Naive B cell (primary cell): ENCODE measurements around the gene ERN1. TPM values are rescaled to one million over a fixed set of nuclear protein-coding genes. Genes with fewer than 3 reads are reported as not detected.

Experiments
- ATAC-seq, 2 donors: fragments of 150-1000 bp; cut with Tn5 transposase; 2 replicates each; pipeline ENCODE4 v1.10.0; 2021; ENCODE audit warnings: low read depth in 2 of 2, mild to moderate bottlenecking in 2 of 2, moderate library complexity in 2 of 2
- DNase-seq: peaks from one replicate; pipeline ENCODE4 v3.0.0; 2022
- H3K27ac Mint-ChIP-seq, 6 donors: one replicate each; pipeline ENCODE4 v1.8.0; 2020 to 2022; ENCODE audit warnings: mild to moderate bottlenecking in 6 of 6, mixed read lengths in 6 of 6, moderate library complexity in 5 of 6, inconsistent platforms in 2 of 6
- H3K27me3 Mint-ChIP-seq, 3 donors: one replicate each; pipeline ENCODE4 v1.8.0; 2021 to 2022; ENCODE audit warnings: mixed read lengths in 3 of 3, mild to moderate bottlenecking in 1 of 3
- H3K36me3 Mint-ChIP-seq, 2 donors: one replicate each; pipeline ENCODE4 v1.8.0; 2020 to 2022; ENCODE audit warnings: mixed read lengths in 2 of 2, inconsistent platforms in 1 of 2, mild to moderate bottlenecking in 1 of 2
- H3K4me1 Mint-ChIP-seq, 3 donors: one replicate each; pipeline ENCODE4 v1.8.0; 2020 to 2022; ENCODE audit warnings: mixed read lengths in 3 of 3, inconsistent platforms in 1 of 3, mild to moderate bottlenecking in 1 of 3, moderate library complexity in 1 of 3
- H3K4me3 Mint-ChIP-seq, 8 donors: one replicate each; pipeline ENCODE4 v1.8.0; 2020 to 2022; ENCODE audit warnings: mild to moderate bottlenecking in 8 of 8, mixed read lengths in 8 of 8, moderate library complexity in 8 of 8, inconsistent platforms in 2 of 8
- H3K9me3 Mint-ChIP-seq, 7 donors: one replicate each; pipeline ENCODE4 v1.8.0; 2020 to 2022; ENCODE audit warnings: mixed read lengths in 7 of 7, mild to moderate bottlenecking in 5 of 7, inconsistent platforms in 2 of 7, moderate library complexity in 1 of 7
- polyA plus RNA-seq, 6 donors: library from polyadenylated mRNA; unstranded; fragments of 300-500 nt; fragmentation: Illumina TruSeq; gene quantifications; one replicate each; pipeline ENCODE4 v1.2.3, GENCODE V29; 2021; ENCODE audit warnings: low read depth in 6 of 6

The ERN1 gene
- polyA plus RNA-seq, 6 donors from 2014 or later = 2.2 to 5.1 (median 4.2) TPM

DNA sequence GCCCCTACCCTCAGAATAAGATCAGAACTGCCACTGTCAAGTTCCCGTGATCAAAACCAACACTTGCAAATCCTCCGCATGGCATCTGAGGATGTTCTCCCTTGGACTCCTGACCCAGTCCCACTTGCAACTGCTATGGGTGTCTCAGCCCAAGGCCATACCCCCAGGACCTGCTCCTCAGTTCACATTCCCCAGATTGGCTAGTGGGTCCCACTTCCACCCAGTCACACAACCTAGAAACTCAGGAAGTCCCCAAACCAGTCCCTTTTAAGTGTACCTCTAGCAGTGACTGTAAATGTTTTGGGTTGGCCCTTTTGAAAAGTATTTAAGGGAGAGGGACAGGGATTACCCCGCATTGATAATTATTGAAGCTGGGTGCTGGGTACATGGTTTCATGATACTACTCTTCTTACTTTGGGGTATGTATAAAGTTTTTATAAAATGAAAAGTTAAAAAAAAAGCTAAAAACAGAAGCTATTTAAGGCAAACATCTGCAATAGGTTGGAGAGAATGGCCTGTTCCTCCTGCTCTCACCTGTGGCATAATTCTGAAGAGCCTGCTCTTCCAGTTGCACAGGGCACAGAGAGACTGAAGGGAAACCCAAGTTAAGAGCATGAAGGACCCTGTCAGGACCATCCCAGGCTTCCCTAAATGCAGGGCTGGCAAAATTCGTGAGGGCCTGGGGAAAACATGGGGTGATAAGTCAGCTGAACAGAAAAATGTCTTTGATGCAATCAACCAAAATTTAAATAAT, 42.5 kb downstream of the ERN1 start:
- no peak for ATAC-seq

DNA sequence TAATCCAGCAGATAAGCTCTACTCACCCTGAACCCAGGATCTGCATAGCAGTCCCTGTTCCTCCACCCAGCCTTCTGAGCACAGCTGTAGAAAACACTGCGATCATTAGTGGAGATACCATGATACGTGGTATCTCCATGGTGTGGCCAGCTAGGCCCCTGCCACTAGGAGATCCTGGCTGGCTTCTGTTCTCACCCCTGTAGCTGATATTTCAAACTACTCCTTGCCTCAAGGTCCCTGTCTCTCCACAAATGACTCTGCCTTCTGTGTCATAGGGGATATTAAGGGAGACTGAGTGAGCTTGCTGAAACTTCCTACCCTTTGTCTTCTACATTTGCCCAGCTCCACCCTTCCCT, 44.3 kb downstream of the ERN1 start:
- Mint-ChIP-seq H3K27me3 (no peaks in the 10 kb centered on the region), H3K36me3 (no peaks in the 10 kb centered on the region), H3K4me1 (peaks cover 0 to 8% (median 6%) of the 10 kb centered on the region in 3 donors), H3K9me3 (no peaks in the 10 kb centered on the region), H3K4me3 (no peak overlapping the region), H3K27ac (no peak overlapping the region)
- DNase-seq = no peak
- no peak for ATAC-seq

More for the DNA sequence above, 42.5 kb downstream of the ERN1 start:
- no peaks in the 10 kb centered on the region for H3K36me3 Mint-ChIP-seq
- peak overlapping the region in 1 of 6 donors; percentile 9 for H3K27ac Mint-ChIP-seq
- H3K4me1 Mint-ChIP-seq = peaks cover 0 to 9% (median 3%) of the 10 kb centered on the region in 3 donors
- H3K4me3 Mint-ChIP-seq = no peak overlapping the region
- no peaks in the 10 kb centered on the region for H3K27me3 Mint-ChIP-seq
- DNase-seq = no peak
- no peaks in the 10 kb centered on the region for H3K9me3 Mint-ChIP-seq

DNA sequence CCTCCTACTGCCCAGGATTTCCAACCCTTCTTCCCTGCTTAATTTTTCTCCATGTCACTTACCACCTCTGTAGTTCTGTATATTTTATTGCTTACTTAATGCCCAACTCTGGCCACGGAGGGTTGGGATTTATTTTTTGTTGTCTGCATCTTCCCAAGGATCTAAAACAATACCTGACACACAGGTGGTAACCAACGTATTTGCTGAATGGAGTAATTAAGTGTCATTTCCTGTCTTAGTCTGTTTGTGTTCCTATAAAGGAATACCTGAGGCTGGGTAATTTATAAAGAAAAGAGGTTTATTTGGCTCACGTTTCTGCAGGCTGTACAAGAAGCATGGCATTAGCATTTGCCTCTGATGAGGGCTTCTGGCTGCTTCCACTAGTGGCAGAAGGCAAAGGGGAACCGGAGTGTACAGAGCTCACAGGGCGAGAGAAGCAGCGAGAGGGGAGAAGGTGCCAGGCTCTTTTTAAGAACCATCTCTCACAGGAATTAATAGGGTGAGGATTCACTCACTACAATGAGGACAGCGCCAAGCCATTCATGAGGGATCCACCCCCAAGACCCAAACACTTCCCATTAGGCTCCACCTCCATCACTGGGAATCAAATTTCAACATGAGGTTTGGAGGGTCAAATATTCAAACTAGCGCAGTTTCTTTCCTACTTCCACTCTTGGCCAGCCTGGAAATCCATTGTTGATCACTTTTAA, 44.8 kb downstream of the ERN1 start:
- no peak for DNase-seq
- peaks cover 0 to 8% (median 6%) of the 10 kb centered on the region in 3 donors for H3K4me1 Mint-ChIP-seq
- no peak for ATAC-seq
- no peaks in the 10 kb centered on the region for H3K9me3 Mint-ChIP-seq
- H3K27ac Mint-ChIP-seq = no peak overlapping the region
- no peaks in the 10 kb centered on the region for H3K27me3 Mint-ChIP-seq
- no peak overlapping the region for H3K4me3 Mint-ChIP-seq
- H3K36me3 Mint-ChIP-seq = no peaks in the 10 kb centered on the region

DNA sequence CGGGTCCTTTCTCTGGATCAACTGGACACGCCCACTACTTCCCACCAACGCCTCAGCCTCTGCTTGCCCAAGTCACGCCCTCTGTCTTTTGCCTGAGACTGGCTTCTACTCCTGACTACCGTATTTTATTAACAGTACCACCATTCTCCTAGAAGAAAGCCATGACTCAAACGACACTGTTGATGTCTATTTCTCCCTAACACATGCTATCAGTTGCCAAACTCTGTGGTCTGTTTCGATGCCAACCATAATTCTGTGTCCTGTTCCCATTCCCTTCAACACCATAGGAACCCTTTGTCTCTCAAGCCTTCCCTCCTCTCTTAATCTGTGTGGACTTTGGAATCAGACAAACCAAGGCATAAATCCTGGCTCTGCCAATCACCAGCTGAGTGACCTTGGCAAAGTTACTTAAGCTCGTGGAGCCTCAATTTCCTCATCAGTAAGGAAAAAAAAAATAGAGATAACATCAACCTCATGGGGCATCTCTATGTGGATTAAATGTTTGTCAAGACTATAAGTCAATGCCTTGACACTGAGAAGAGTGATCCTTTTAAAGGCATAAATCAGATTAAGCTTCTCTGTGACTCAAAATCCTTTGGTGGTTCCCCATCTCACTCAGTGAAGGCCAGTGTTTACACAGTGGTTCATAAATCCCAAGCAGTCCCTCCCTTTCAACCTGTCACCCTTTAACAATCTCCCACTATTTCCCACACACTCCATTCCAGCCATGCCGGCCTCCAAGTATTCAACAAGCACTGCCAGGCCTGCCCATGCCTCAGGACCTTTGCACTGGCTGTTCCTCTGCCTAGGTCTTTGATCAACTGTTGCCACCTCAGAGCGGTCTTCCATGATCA, 45.6 kb downstream of the ERN1 start:
- no peak overlapping the region for H3K27ac Mint-ChIP-seq
- ATAC-seq (no peak), DNase-seq (no peak)
- no peaks in the 10 kb centered on the region for H3K27me3 Mint-ChIP-seq
- H3K4me3 Mint-ChIP-seq = no peak overlapping the region
- no peaks in the 10 kb centered on the region for H3K9me3 Mint-ChIP-seq
- peaks cover 0 to 8% (median 6%) of the 10 kb centered on the region in 3 donors for H3K4me1 Mint-ChIP-seq
- H3K36me3 Mint-ChIP-seq = no peaks in the 10 kb centered on the region

DNA sequence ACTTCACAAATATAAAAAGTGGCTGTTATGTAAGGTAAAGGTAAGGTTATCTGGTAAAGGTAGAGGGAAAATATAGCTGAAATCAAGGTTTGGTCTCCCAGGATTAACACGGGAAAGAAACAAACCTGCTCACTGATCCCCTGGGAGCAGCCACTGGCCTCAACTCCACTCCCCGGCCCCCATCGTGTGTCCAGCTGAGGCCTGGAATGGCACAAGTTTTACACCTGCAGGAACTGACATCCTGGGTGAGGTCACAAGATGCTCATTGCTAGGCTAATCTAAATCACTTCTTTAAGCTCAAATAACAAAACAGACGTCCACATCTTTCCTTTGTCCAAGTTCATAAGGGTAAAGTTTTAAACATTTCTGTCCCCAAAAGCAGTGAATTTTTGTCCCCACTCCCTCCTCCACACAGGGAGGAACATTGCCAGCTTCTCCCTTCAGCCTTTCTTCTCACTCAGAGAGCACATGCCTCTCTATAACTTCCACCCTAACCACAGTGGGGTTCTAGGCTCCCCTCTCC, 46.3 kb downstream of the ERN1 start:
- no peaks in the 10 kb centered on the region for H3K27me3 Mint-ChIP-seq
- DNase-seq = no peak
- H3K4me1 Mint-ChIP-seq = peaks cover 0 to 8% (median 6%) of the 10 kb centered on the region in 3 donors
- no peak for ATAC-seq
- H3K9me3 Mint-ChIP-seq = no peaks in the 10 kb centered on the region
- H3K27ac Mint-ChIP-seq = no peak overlapping the region
- no peak overlapping the region for H3K4me3 Mint-ChIP-seq
- H3K36me3 Mint-ChIP-seq = no peaks in the 10 kb centered on the region

DNA sequence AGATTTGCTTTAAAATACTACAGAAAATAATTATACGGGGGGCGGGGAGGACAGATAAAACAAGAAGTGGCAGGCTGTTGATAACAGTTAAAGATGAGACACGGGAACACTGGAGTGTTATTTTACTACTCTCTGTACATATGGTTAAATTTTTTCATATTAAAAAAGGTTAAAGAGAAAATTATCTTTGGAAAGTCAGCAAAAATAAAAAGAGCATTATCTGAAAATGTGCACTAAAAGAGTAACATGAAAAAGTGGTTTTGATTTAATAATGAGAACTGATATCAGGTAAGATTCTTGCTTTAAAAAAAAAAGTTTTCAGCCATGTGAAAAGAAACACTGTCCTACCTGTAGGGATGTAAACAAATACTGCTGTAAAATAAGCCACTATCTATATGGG, 46.9 kb downstream of the ERN1 start:
- DNase-seq = no peak
- Mint-ChIP-seq H3K4me1 (peaks cover 0 to 8% (median 7%) of the 10 kb centered on the region in 3 donors), H3K27ac (no peak overlapping the region)

DNA sequence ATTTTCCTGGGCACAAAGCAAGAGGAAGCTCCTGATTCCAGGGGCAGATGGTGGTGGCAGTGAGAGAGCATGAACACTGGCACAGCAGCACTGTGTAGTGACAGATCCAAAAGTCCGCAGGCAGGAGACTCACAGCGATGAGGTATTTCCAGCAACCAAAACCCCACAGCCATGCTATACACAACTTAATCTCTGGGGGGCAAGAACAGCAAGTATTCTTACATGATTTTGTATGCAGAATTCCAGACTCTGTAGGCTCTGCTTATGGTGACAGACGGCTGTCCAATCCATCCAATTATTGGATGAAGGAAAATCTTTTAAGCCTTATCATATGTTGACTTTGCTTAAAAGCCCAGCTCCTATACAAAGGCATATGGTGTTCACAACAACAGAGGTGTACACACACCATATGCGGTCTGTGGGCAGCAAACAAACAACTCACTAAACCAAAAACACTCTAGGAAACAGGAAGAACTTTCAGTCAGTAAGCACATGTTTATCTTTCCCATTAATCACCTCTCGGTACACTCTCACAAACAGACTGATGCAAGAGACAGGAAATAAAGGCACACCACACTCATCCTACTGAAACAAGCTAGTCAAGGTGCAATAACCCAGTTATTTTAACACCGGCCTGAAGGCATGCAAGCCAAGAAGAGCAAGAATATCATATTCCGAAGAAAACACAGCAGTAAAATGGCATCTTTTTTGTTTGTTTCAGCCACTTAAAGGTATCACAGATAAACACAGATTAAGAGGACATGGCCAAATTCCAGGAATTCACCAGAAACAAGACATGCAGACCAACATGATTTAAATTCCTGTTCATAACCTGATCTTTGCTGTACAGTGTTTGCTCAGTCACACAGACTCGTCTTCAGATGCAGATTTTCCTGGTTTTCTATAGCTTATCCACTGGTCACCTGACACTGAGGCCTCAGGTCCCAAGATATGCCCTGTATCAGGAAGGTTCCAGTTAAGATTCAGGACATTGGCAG, 47.8 kb downstream of the ERN1 start:
- H3K27me3 Mint-ChIP-seq = no peaks in the 10 kb centered on the region
- H3K4me1 Mint-ChIP-seq = peaks cover 0 to 8% (median 8%) of the 10 kb centered on the region in 3 donors
- DNase-seq (no peak), ATAC-seq (no peak)
- H3K9me3 Mint-ChIP-seq = no peaks in the 10 kb centered on the region
- no peaks in the 10 kb centered on the region for H3K36me3 Mint-ChIP-seq
- no peak overlapping the region for H3K4me3 Mint-ChIP-seq
- H3K27ac Mint-ChIP-seq = peak overlapping the region in 1 of 6 donors; percentile 4

More for the DNA sequence above, 46.9 kb downstream of the ERN1 start:
- no peaks in the 10 kb centered on the region for H3K27me3 Mint-ChIP-seq
- H3K9me3 Mint-ChIP-seq = no peaks in the 10 kb centered on the region
- ATAC-seq = no peak
- H3K4me3 Mint-ChIP-seq = no peak overlapping the region
- no peaks in the 10 kb centered on the region for H3K36me3 Mint-ChIP-seq

DNA sequence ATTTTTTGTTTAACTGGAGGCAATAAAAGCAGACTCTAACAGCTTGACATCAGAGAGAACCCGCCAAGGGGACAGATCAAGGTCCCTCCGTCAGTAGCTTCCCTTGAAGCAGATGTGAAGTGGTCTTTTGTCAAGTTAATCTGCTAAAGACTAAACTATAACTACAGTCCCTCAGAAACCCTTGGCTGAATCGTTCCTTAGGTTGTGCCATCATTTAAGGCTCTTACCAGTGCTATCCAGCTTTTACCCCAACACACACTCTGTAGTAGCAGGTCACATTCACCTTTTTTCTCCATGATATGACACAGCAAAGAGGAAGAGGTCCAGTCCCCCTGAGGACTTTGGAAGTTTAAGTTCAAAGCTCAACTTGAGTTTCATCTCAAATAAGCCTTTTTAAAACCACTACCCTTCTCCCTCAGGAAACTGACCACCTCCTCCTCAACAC, 49.7 kb downstream of the ERN1 start:
- Mint-ChIP-seq H3K27ac (no peak overlapping the region), H3K9me3 (no peaks in the 10 kb centered on the region), H3K4me1 (peaks cover 13 to 14% (median 14%) of the 10 kb centered on the region in 3 donors), H3K27me3 (no peaks in the 10 kb centered on the region), H3K36me3 (no peaks in the 10 kb centered on the region), H3K4me3 (no peak overlapping the region)
- DNase-seq = no peak
- ATAC-seq = no peak

DNA sequence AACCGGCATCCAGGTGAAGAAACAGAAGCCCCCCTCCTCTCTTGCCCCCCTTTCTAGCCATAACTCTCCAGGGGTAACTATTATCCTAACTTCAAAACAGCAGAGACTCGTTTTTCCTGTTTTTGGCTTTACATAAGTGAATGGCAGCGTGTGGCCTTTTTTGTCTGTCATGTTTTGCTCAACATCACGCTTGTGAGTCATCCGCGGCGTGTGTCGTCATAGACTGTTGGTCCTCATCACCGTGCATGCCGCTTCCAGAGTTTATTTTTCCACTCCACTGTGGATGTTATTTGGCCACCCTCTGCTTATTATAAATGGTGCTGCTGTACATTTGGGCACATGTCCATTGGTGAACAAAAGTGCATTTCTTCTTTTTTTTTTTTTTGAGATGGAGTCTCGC, 52.6 kb downstream of the ERN1 start:
- Mint-ChIP-seq H3K9me3 (no peaks in the 10 kb centered on the region), H3K27ac (no peak overlapping the region), H3K36me3 (no peaks in the 10 kb centered on the region), H3K4me3 (no peak overlapping the region), H3K27me3 (no peaks in the 10 kb centered on the region), H3K4me1 (peaks cover 22 to 31% (median 28%) of the 10 kb centered on the region in 3 donors)
- ATAC-seq (no peak), DNase-seq (no peak)

DNA sequence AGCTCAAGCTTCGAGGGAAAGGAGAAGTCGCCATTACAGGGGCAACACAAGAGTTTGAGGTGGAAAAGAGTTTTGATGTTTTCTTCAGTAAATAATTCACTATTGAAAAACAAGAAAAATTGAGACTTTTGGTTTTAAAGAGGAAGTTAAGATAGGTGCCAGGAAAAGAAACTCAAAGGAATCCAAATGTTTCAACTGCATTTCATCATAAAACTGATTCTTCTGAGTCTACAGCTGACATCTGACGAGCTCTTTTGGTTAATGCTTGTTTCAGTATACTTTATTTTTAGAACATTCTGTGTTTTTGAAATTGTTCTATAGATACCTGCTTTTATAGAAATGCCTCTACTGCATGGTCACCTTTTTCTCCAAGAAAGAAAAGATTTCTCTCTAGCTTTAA, 54.0 kb downstream of the ERN1 start:
- DNase-seq (no peak), ATAC-seq (no peak)
- H3K4me1 Mint-ChIP-seq = peaks cover 16 to 28% (median 27%) of the 10 kb centered on the region in 3 donors
- peak overlapping the region in 1 of 8 donors; percentile 71 for H3K4me3 Mint-ChIP-seq
- peak overlapping the region in 1 of 6 donors; percentile 5 for H3K27ac Mint-ChIP-seq
- no peaks in the 10 kb centered on the region for H3K27me3 Mint-ChIP-seq
- H3K36me3 Mint-ChIP-seq = peaks cover 3 to 4% of the 10 kb centered on the region in 2 donors
- H3K9me3 Mint-ChIP-seq = peaks cover 0 to 2% (median 0%) of the 10 kb centered on the region in 7 donors

DNA sequence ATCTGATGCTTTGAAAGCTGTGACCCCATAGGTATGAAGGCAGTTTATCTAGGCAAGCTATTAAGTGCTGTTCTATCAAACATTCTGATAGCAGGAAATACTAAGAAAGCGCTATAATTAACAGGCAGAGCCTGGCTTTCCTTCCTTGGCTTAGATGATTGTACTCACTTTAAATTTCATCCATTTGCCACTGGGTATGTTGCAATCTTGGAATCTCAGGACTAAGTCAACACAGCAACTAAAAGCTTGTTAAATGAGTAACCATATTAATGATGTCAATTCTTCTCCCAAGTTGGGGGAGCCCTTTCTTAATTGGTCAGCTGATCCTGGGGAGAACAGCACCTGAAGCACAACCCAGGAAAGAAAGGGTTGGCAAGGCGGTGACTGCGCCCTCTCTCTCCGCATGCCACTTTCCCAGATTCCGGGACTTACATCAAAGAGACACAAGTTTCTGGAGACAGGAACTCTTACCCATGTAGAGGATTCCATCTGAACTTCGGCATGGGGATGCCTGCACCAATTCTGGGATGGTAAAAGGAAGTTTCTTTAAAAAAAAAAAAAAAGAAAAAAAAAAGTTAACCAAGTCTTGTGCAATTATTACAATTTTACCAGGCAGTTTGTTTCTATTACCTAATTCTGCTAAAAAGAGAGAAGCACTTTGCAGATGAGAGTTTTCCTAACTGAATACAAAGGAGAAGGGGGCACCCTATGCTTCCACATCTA, 55.1 kb downstream of the ERN1 start:
- ATAC-seq (peak; percentile 52 to 57), DNase-seq (no peak)
- peak overlapping the region in 3 of 8 donors; percentile 23 to 66 (median 58) for H3K4me3 Mint-ChIP-seq
- no peaks in the 10 kb centered on the region for H3K27me3 Mint-ChIP-seq
- H3K4me1 Mint-ChIP-seq = peaks cover 16 to 28% (median 27%) of the 10 kb centered on the region in 3 donors
- H3K36me3 Mint-ChIP-seq = peaks cover 11 to 14% of the 10 kb centered on the region in 2 donors
- peaks cover 0 to 4% (median 2%) of the 10 kb centered on the region in 7 donors for H3K9me3 Mint-ChIP-seq
- peak overlapping the region in 2 of 6 donors; percentile 26 to 38 for H3K27ac Mint-ChIP-seq
